ENCODE results near the gene KRT5.
A peak's percentile ranks its signal among the peaks of the same experiment; 100 is the strongest.

The KRT5 gene

GRCh38 chr12:52519826-52520662 lies at the start of gene KRT5:
Gene KRT5 (minus strand): TSS chr12:52520394. CDS start chr12:52520296, 98 bp downstream.
- TF ChIP-seq JUND (IDR thresholded peaks at IDR 0.05; ENCODE audit: low read depth), result no peak
- in situ Hi-C loops (cut with HindIII; ENCODE audit: low pct_unique_long_range_greater_than_20kb, low sequenced_read_pairs), result no loop called here
- no peak for DNase-seq (ENCODE audit: low read depth in 1 of 2, low spot score in 1 of 2)

GRCh38 chr12:52568111-52568510 lies 47.9 kb upstream of the KRT5 start:
- in situ Hi-C loops (cut with HindIII; ENCODE audit: low pct_unique_long_range_greater_than_20kb, low sequenced_read_pairs), result no loop called here
- no peak for DNase-seq (ENCODE audit: low read depth in 1 of 2, low spot score in 1 of 2)
- no peak for TF ChIP-seq JUND (IDR thresholded peaks at IDR 0.05; ENCODE audit: low read depth)

- DNase-seq (ENCODE audit: low read depth in 1 of 2, low spot score in 1 of 2), result no peak
- TF ChIP-seq JUND (IDR thresholded peaks at IDR 0.05; ENCODE audit: low read depth), result no peak
- in situ Hi-C loops (cut with HindIII; ENCODE audit: low pct_unique_long_range_greater_than_20kb, low sequenced_read_pairs), result no loop called here
Measured at GRCh38 chr12:52566847-52567291, 46.7 kb upstream of the KRT5 start.

- TF ChIP-seq JUND (IDR thresholded peaks at IDR 0.05; ENCODE audit: low read depth), result no peak
Measured at GRCh38 chr12:52564582-52564981, 44.4 kb upstream of the KRT5 start.

GRCh38 chr12:52561880-52562449 lies 41.8 kb upstream of the KRT5 start:
- peak in 1 of 2 experiments; percentile 39 for DNase-seq (ENCODE audit: low read depth in 1 of 2, low spot score in 1 of 2)
- TF ChIP-seq JUND (IDR thresholded peaks at IDR 0.05; ENCODE audit: low read depth), result no peak
- in situ Hi-C loops (cut with HindIII; ENCODE audit: low pct_unique_long_range_greater_than_20kb, low sequenced_read_pairs), result no loop called here

More at GRCh38 chr12:52564582-52564981, 44.4 kb upstream of the KRT5 start:
- in situ Hi-C loops (cut with HindIII; ENCODE audit: low pct_unique_long_range_greater_than_20kb, low sequenced_read_pairs), result no loop called here
- DNase-seq (ENCODE audit: low read depth in 1 of 2, low spot score in 1 of 2), result no peak

GRCh38 chr12:52559979-52560378 lies 39.8 kb upstream of the KRT5 start:
- no peak for TF ChIP-seq JUND (IDR thresholded peaks at IDR 0.05; ENCODE audit: low read depth)
- in situ Hi-C loops (cut with HindIII; ENCODE audit: low pct_unique_long_range_greater_than_20kb, low sequenced_read_pairs), result no loop called here

GRCh38 chr12:52558781-52559445 lies 38.7 kb upstream of the KRT5 start:
- TF ChIP-seq JUND (IDR thresholded peaks at IDR 0.05; ENCODE audit: low read depth), result no peak
- DNase-seq (ENCODE audit: low read depth in 1 of 2, low spot score in 1 of 2), result no peak
- in situ Hi-C loops (cut with HindIII; ENCODE audit: low pct_unique_long_range_greater_than_20kb, low sequenced_read_pairs), result no loop called here

More at GRCh38 chr12:52559979-52560378, 39.8 kb upstream of the KRT5 start:
- no peak for DNase-seq (ENCODE audit: low read depth in 1 of 2, low spot score in 1 of 2)

DNA sequence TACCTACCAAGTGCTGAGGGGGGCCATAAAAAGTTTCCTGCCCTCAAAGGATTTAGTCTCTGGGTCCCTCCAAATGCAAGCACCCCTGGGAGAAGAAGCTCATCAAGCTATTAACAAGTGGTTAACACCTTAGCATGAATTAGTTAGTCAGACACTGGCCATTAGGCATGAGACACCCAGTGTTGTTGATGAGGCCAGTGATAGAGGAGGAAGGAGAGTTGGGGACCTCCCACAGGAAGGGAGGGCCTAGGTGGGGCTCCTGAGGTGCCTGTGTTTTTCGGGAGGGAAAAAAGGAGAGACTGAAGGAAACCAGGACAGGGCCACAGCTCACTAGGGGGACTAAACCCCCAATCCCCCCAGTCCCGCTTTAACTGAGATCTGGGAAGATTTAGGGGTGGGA lies 37.3 kb upstream of the KRT5 start:
- no peak for TF ChIP-seq JUND (IDR thresholded peaks at IDR 0.05; ENCODE audit: low read depth)
- DNase-seq (ENCODE audit: low read depth in 1 of 2, low spot score in 1 of 2), result no peak
- in situ Hi-C loops (cut with HindIII; ENCODE audit: low pct_unique_long_range_greater_than_20kb, low sequenced_read_pairs), result no loop called here

- TF ChIP-seq JUND (IDR thresholded peaks at IDR 0.05; ENCODE audit: low read depth), result no peak
- no peak for DNase-seq (ENCODE audit: low read depth in 1 of 2, low spot score in 1 of 2)
- in situ Hi-C loops (cut with HindIII; ENCODE audit: low pct_unique_long_range_greater_than_20kb, low sequenced_read_pairs), result no loop called here
Measured at GRCh38 chr12:52555577-52555976, 35.4 kb upstream of the KRT5 start.

GRCh38 chr12:52552681-52553195 lies 32.5 kb upstream of the KRT5 start, which contains the start of gene KRT71:
Gene KRT71 (minus strand): TSS chr12:52553145. CDS start chr12:52553077, 68 bp downstream.
- in situ Hi-C loops (cut with HindIII; ENCODE audit: low pct_unique_long_range_greater_than_20kb, low sequenced_read_pairs), result no loop called here
- no peak for TF ChIP-seq JUND (IDR thresholded peaks at IDR 0.05; ENCODE audit: low read depth)
- DNase-seq (ENCODE audit: low read depth in 1 of 2, low spot score in 1 of 2), result no peak

- in situ Hi-C loops (cut with HindIII; ENCODE audit: low pct_unique_long_range_greater_than_20kb, low sequenced_read_pairs), result no loop called here
- TF ChIP-seq JUND (IDR thresholded peaks at IDR 0.05; ENCODE audit: low read depth), result no peak
- no peak for DNase-seq (ENCODE audit: low read depth in 1 of 2, low spot score in 1 of 2)
Measured at GRCh38 chr12:52552055-52552454, 31.9 kb upstream of the KRT5 start.

- in situ Hi-C loops (cut with HindIII; ENCODE audit: low pct_unique_long_range_greater_than_20kb, low sequenced_read_pairs), result no loop called here
- DNase-seq (ENCODE audit: low read depth in 1 of 2, low spot score in 1 of 2), result no peak
- TF ChIP-seq JUND (IDR thresholded peaks at IDR 0.05; ENCODE audit: low read depth), result no peak
Measured at GRCh38 chr12:52551216-52551865, 31.1 kb upstream of the KRT5 start.
